ENCODE measurements around the gene SNED1. TPM values are rescaled to one million over a fixed set of nuclear protein-coding genes. Genes with fewer than 3 reads are reported as not detected.

The SNED1 gene
- polyA plus RNA-seq, 1 experiment, result 3.9 TPM

GRCh38 chr2:240952496-240953246 lies 45.7 kb upstream of the SNED1 start:
- POLR2A ChIA-PET, result no interaction called here
- CTCF ChIA-PET, result no interaction called here
- Histone ChIP-seq H3K36me3 (ENCODE audit: control insufficient read depth, insufficient read depth, low read length) (no peaks in the 10 kb centered on the region), H3K4me3 (ENCODE audit: low read depth, low read length) (no peak overlapping the region), H3K27me3 (ENCODE audit: control insufficient read depth, insufficient read depth, low read length) (peaks cover 7% of the 10 kb centered on the region; the same call in 1 of the 2 replicates)
- DNase-seq (ENCODE audit: low read depth), result no peak
- TF ChIP-seq CTCF (IDR thresholded peaks at IDR 0.05; ENCODE audit: insufficient read depth, low read depth, low read length), result no peak

GRCh38 chr2:240953426-240954410 lies 44.7 kb upstream of the SNED1 start:
- peaks cover 7% of the 10 kb centered on the region; the same call in 1 of the 2 replicates for H3K27me3 ChIP-seq (ENCODE audit: control insufficient read depth, insufficient read depth, low read length)
- ChIA-PET CTCF (no interaction called here), POLR2A (no interaction called here)
- TF ChIP-seq CTCF (IDR thresholded peaks at IDR 0.05; ENCODE audit: insufficient read depth, low read depth, low read length), result no peak
- H3K36me3 ChIP-seq (ENCODE audit: control insufficient read depth, insufficient read depth, low read length), result no peaks in the 10 kb centered on the region
- H3K4me3 ChIP-seq (ENCODE audit: low read depth, low read length), result no peak overlapping the region
- DNase-seq (ENCODE audit: low read depth), result no peak

GRCh38 chr2:240954436-240955305 lies 43.7 kb upstream of the SNED1 start:
- ChIA-PET CTCF (no interaction called here), POLR2A (no interaction called here)
- no peak for TF ChIP-seq CTCF (IDR thresholded peaks at IDR 0.05; ENCODE audit: insufficient read depth, low read depth, low read length)
- Histone ChIP-seq H3K4me3 (ENCODE audit: low read depth, low read length) (no peak overlapping the region), H3K27me3 (ENCODE audit: control insufficient read depth, insufficient read depth, low read length) (peaks cover 9% of the 10 kb centered on the region; the same call in 1 of the 2 replicates), H3K36me3 (ENCODE audit: control insufficient read depth, insufficient read depth, low read length) (no peaks in the 10 kb centered on the region)
- DNase-seq (ENCODE audit: low read depth), result no peak

GRCh38 chr2:240955306-240956170 lies 42.9 kb upstream of the SNED1 start:
- Histone ChIP-seq H3K36me3 (ENCODE audit: control insufficient read depth, insufficient read depth, low read length) (no peaks in the 10 kb centered on the region), H3K4me3 (ENCODE audit: low read depth, low read length) (no peak overlapping the region), H3K27me3 (ENCODE audit: control insufficient read depth, insufficient read depth, low read length) (peaks cover 9% of the 10 kb centered on the region; the same call in 1 of the 2 replicates)
- ChIA-PET POLR2A (no interaction called here), CTCF (interaction anchor here (1.2 kb wide), 1 partner anchor 41 kb away, joined by 4 read pairs; no protein-coding TSS in a partner anchor)
- TF ChIP-seq CTCF (IDR thresholded peaks at IDR 0.05; ENCODE audit: insufficient read depth, low read depth, low read length), result no peak
- no peak for DNase-seq (ENCODE audit: low read depth)

Data from BJ (cell line).